Activated T-cell treated with anti-CD3 and anti-CD28 coated beads, Interleukin-2, amount 50 U/mL, for 72 hours (primary cell): ENCODE data around the gene TAF11L13. TPM values are rescaled to one million over a fixed set of nuclear protein-coding genes. Genes with fewer than 3 reads are reported as not detected.
"Not testable (repeated sequence)": the region's sequence is repeated elsewhere in the genome, so short reads cannot be mapped to it uniquely, and the experiment has no call there.

Experiments
- ATAC-seq, 2 donors: fragments of 150-1000 bp; cut with Tn5 transposase; replicated peaks in 1 of 2; 2 replicates each; pipeline ENCODE4 v1.10.0; 2021; ENCODE audit warnings: moderate library complexity in 2 of 2, mild to moderate bottlenecking in 1 of 2
- DNase-seq, 2 donors: peaks; one replicate each; pipeline ENCODE4 v3.0.0; 2021 to 2022; ENCODE audit warnings: mixed read lengths in 1 of 2
- H3K27ac Mint-ChIP-seq: one replicate; pipeline ENCODE4 v1.8.0; 2022; ENCODE audit warnings: mild to moderate bottlenecking, moderate library complexity, mixed read lengths
- H3K27me3 Mint-ChIP-seq: one replicate; pipeline ENCODE4 v1.8.0; 2022; ENCODE audit warnings: low read depth, mixed read lengths
- H3K36me3 Mint-ChIP-seq, 2 donors: one replicate each; pipeline ENCODE4 v1.8.0; 2022; ENCODE audit warnings: mixed read lengths in 2 of 2, mild to moderate bottlenecking in 1 of 2; ENCODE audit not compliant: insufficient read depth in 2 of 2
- H3K4me1 Mint-ChIP-seq: one replicate; pipeline ENCODE4 v1.8.0; 2022; ENCODE audit warnings: low read depth, mixed read lengths
- H3K4me3 Mint-ChIP-seq, 2 donors: one replicate each; pipeline ENCODE4 v1.8.0; 2022; ENCODE audit warnings: mild to moderate bottlenecking in 2 of 2, mixed read lengths in 2 of 2, moderate library complexity in 2 of 2
- H3K9me3 Mint-ChIP-seq, 2 donors: one replicate each; pipeline ENCODE4 v1.8.0; 2022; ENCODE audit warnings: mixed read lengths in 2 of 2
- total RNA-seq, 2 donors: library from RNA; stranded (reverse); gene quantifications; one replicate each; pipeline ENCODE4 v1.2.3, GENCODE V29; 2022

Gene TAF11L13
- total RNA-seq, 2 donors from 2014 or later: not detected

DNA sequence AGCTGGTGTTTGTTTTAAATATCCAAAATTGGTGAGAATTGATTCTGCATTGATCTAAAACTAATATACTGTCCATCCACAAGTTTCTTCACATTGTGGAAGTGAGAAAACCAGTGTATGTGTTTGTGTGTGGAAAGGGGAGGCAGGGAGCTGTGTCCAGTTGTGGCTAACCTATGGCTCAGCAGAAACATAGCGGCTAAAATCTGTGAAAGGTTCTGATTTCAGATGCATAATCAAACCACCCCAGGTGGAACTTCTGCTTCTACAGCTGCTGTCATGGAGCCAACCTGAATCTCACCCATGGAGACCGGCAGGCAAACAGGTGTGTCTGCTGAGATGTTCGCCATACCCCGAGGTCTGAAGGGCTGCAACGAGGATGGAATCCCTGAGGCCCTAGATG lies 2.3 kb downstream of the TAF11L13 start, which contains the start of gene TAF11L14:
TSS of gene TAF11L14 (plus strand) at position 301 of the 400 bp plus-strand sequence.
- no peaks in the 10 kb centered on the region for H3K36me3 Mint-ChIP-seq
- no peak for DNase-seq
- H3K4me3 Mint-ChIP-seq: no peak within 1 kb of the TSS
- H3K27me3 Mint-ChIP-seq: no peaks in the 10 kb centered on the region
- no peaks in the 10 kb centered on the region for H3K4me1 Mint-ChIP-seq
- H3K27ac Mint-ChIP-seq: no peak within 1 kb of the TSS
- ATAC-seq: no peak
- peaks cover 2% of the 10 kb centered on the region in 2 donors for H3K9me3 Mint-ChIP-seq

- H3K4me3 Mint-ChIP-seq, H3K36me3 Mint-ChIP-seq, DNase-seq, ATAC-seq, H3K4me1 Mint-ChIP-seq, H3K27ac Mint-ChIP-seq, H3K27me3 Mint-ChIP-seq: not testable (repeated sequence)
- peaks cover 10% of the 10 kb centered on the region in 2 donors for H3K9me3 Mint-ChIP-seq
These were observed 17.3 kb downstream of the TAF11L13 start for GRCh38 chr5:17649232-17649631.

GRCh38 chr5:17655201-17655759 lies 23.4 kb downstream of the TAF11L13 start:
- not testable (repeated sequence) for H3K27ac Mint-ChIP-seq, ATAC-seq, H3K36me3 Mint-ChIP-seq, H3K4me3 Mint-ChIP-seq, H3K9me3 Mint-ChIP-seq, DNase-seq, H3K4me1 Mint-ChIP-seq, H3K27me3 Mint-ChIP-seq

- Mint-ChIP-seq H3K4me1 (no peaks in the 10 kb centered on the region), H3K27ac (no peak overlapping the region), H3K36me3 (peaks cover 0 to 4% of the 10 kb centered on the region in 2 donors), H3K27me3 (no peaks in the 10 kb centered on the region), H3K9me3 (peaks cover 4 to 5% of the 10 kb centered on the region in 2 donors), H3K4me3 (no peak overlapping the region)
- no peak for DNase-seq
- no peak for ATAC-seq
These were observed 24.0 kb downstream of the TAF11L13 start for GRCh38 chr5:17655921-17656320.

DNA sequence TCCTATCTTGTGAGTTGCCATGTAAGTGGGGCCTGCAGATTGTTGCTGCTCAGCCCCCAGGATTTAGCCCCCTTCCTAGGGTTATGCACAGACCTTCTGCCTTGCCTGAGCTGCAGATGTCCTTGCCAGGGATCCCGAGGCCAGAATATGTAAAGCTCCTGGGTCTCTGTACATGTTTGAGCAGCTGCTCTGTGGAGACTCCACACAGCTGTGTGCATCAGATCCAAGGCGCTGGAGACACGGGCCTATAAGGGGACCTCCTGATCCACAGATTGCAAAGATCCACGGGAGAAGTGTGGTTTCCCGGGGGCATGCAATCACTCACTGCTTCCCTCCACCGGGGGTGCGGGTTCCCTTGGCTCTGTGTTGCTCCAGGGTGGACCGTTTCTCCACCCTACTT lies 31.3 kb downstream of the TAF11L13 start:
- peaks cover 0 to 4% of the 10 kb centered on the region in 2 donors for H3K36me3 Mint-ChIP-seq
- no peaks in the 10 kb centered on the region for H3K4me1 Mint-ChIP-seq
- no peaks in the 10 kb centered on the region for H3K27me3 Mint-ChIP-seq
- peaks cover 6 to 8% of the 10 kb centered on the region in 2 donors for H3K9me3 Mint-ChIP-seq
- ATAC-seq (no peak), DNase-seq (no peak)
- H3K27ac Mint-ChIP-seq: no peak overlapping the region
- no peak overlapping the region for H3K4me3 Mint-ChIP-seq

GRCh38 chr5:17665836-17666235 lies 33.9 kb downstream of the TAF11L13 start:
- Mint-ChIP-seq H3K27me3 (no peaks in the 10 kb centered on the region), H3K36me3 (peaks cover 0 to 2% of the 10 kb centered on the region in 2 donors), H3K9me3 (peaks cover 6 to 7% of the 10 kb centered on the region in 2 donors), H3K27ac (no peak overlapping the region), H3K4me3 (no peak overlapping the region), H3K4me1 (no peaks in the 10 kb centered on the region)
- no peak for DNase-seq
- ATAC-seq: no peak

GRCh38 chr5:17666726-17667235 lies 34.9 kb downstream of the TAF11L13 start:
- Mint-ChIP-seq H3K27ac (no peak overlapping the region), H3K4me1 (no peaks in the 10 kb centered on the region), H3K27me3 (no peaks in the 10 kb centered on the region), H3K36me3 (peaks cover 0 to 6% of the 10 kb centered on the region in 2 donors), H3K4me3 (no peak overlapping the region), H3K9me3 (peaks cover 4 to 8% of the 10 kb centered on the region in 2 donors)
- DNase-seq: no peak
- ATAC-seq: no peak

DNA sequence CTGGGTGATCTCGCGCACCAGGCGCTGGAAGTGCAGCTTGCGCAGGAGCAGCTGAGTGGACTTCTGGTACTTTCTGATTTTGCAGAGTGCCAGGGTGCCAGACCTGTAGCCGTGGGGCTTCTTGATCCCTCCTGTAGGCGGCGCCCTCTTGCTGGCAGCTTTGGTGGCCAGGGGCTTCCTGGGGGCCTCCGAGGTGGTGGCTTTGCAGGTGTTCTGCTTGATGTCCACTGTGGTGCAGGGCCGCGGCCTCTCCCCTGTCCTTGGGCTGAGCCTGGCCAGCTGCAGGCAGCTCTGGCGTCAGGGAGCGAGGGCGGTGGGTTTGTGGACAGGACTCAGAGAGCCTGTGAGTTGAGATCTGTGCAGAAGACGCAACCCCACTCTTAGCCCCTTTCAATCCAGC lies 38.5 kb downstream of the TAF11L13 start:
- H3K4me1 Mint-ChIP-seq: no peaks in the 10 kb centered on the region
- no peak overlapping the region for H3K4me3 Mint-ChIP-seq
- H3K27me3 Mint-ChIP-seq: no peaks in the 10 kb centered on the region
- ATAC-seq (no peak), DNase-seq (no peak)
- no peak overlapping the region for H3K27ac Mint-ChIP-seq
- H3K36me3 Mint-ChIP-seq: peaks cover 0 to 8% of the 10 kb centered on the region in 2 donors
- H3K9me3 Mint-ChIP-seq: peaks cover 6 to 7% of the 10 kb centered on the region in 2 donors

DNA sequence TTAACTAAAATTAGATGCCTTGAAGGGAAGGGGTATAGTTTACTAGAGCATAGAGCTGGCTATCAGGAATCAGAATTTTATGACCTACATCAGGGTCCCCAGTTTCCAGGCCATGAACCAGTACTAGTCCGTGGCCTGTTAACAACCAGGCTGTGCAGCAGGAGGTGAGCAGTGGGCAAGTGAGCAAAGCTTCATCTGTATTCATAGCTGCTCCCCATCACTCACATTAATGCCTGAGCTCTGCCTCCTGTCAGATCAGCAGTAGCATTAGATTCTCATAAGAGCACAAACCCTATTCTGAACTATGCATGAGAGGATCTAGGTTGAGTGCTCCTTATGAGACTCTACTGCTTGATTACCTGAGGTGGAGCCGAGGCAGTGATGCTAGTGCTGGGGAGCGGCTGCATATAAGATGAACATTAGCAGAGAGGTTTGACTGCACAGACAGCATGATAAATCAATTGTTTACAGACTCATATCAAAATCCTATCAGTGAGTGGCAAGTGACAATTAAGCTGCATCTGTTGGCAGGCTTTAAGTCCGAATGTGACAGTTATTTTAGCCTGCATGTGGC lies 47.0 kb downstream of the TAF11L13 start:
- no peak for ATAC-seq
- no peak for DNase-seq
- Mint-ChIP-seq H3K27ac (no peak overlapping the region), H3K4me3 (no peak overlapping the region), H3K27me3 (no peaks in the 10 kb centered on the region), H3K36me3 (no peaks in the 10 kb centered on the region), H3K9me3 (peaks cover 5 to 6% of the 10 kb centered on the region in 2 donors), H3K4me1 (no peaks in the 10 kb centered on the region)

- Mint-ChIP-seq H3K27ac (no peak overlapping the region), H3K36me3 (no peaks in the 10 kb centered on the region), H3K4me1 (no peaks in the 10 kb centered on the region), H3K27me3 (no peaks in the 10 kb centered on the region), H3K4me3 (no peak overlapping the region), H3K9me3 (peaks cover 5 to 6% of the 10 kb centered on the region in 2 donors)
- DNase-seq (no peak), ATAC-seq (no peak)
These were observed 47.8 kb downstream of the TAF11L13 start for GRCh38 chr5:17679597-17680203.

DNA sequence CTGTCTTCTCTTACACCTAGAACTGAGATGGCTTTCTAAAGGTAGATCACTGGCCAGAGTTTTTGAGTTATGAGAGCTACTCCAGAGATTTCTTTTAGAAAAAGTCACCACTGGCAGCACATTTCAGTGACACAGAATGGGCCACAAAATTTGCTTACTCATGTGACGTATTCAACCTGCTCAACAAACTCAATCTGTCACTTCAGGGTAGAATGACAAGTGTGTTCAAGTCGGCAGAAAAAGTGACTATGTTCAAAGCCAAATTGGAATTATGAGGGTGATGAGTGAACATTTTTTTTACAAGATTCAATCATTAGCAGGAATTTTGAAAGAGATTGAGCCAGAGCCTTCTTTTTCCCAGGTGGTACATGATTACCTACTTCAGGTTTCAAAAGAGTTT lies 48.8 kb downstream of the TAF11L13 start:
- Mint-ChIP-seq H3K27ac (no peak overlapping the region), H3K27me3 (no peaks in the 10 kb centered on the region), H3K9me3 (peaks cover 5 to 6% of the 10 kb centered on the region in 2 donors), H3K4me3 (no peak overlapping the region), H3K36me3 (no peaks in the 10 kb centered on the region), H3K4me1 (no peaks in the 10 kb centered on the region)
- ATAC-seq (no peak), DNase-seq (no peak)
